GM19468 (cell line): ENCODE data around the gene SLC25A53.
A peak's percentile ranks its signal among the peaks of the same experiment; 100 is the strongest.

ENCODE experiments used
- ATAC-seq: cut with Tn5 transposase; IDR thresholded peaks from one replicate; pipeline ENCODE4 v1.9.1; 2021; ENCODE audit warnings: mild to moderate bottlenecking, moderate library complexity, moderate number of reproducible peaks; ENCODE audit not compliant: unreplicated experiment; ENCODE audit errors: extremely low read depth

Gene SLC25A53, protein sequence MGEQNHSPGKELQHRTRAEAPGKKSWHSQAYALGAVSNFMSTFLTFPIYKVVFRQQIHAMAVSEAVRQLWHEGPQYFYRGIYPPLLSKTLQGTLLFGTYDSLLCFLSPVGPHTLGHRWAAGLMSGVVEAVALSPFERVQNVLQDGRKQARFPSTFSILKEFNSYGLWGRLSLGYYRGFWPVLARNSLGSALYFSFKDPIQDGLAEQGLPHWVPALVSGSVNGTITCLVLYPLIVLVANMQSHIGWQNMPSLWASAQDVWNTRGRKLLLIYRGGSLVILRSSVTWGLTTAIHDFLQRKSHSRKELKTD

DNA sequence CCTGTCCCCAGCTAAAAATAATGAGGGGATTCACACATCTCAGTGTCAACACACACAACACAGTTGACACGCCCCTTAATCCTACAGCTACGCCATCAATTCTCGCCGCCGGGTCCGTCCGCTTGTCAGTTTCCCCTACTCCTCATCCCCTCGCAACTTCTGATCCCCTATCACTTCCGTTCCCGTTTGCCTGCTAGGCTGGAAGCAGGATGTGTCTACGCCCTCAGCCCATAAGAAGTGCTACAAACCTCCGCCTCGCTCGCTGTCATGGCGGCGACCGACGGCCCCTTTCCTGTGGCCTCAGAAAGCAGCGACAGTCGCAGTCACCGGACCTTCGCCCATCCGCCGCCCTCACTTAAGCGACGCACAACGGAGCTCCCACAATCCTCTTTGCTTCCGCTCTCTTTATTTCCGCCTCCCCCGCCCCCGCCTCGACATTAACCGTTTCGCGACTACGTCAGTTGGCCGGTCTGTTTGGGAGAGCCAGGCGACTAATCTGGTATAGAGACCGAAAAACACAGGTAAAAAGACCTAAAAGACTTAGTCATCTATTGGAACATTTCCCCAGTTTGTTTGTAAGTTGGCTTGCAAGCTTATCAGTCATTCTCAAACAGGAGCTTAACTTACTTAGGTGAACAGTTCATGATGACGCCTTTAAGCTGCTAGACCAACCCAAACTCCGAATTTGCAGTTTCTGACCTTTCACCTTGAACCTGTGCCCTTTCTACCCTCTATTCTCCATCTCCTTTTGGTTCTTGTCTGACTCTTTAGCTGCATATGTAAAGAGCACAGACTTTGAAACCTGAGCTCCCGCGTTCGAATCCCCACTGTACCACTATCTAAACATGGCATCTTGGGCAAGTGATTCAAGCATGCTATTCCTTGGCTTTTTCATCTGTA lies at the start of gene SLC25A53:
Gene SLC25A53, minus strand, starts transcription at position 380 of the 900 bp plus-strand sequence. CDS start 51,752 bp downstream, outside the sequence.
- peak; percentile 89 for ATAC-seq

DNA sequence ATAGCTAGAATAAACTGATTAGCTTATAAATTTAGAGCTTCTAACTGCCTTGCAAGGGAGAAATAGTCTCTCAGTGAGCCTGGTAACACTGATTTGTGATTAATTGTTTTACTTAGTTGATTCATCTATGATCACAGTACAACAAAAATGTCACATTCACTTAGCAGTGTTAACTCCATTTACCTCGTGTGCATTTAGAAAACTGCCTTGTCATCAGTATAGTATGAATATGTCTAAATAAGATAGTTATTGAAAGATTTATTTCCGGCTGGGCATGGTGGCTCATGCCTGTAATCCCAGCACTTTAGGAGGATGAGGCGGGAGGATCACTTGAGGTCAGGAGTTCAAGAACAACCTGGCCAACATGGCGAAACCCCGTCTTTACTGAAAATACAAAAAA lies 48.7 kb upstream of the SLC25A53 start:
- no peak for ATAC-seq

DNA sequence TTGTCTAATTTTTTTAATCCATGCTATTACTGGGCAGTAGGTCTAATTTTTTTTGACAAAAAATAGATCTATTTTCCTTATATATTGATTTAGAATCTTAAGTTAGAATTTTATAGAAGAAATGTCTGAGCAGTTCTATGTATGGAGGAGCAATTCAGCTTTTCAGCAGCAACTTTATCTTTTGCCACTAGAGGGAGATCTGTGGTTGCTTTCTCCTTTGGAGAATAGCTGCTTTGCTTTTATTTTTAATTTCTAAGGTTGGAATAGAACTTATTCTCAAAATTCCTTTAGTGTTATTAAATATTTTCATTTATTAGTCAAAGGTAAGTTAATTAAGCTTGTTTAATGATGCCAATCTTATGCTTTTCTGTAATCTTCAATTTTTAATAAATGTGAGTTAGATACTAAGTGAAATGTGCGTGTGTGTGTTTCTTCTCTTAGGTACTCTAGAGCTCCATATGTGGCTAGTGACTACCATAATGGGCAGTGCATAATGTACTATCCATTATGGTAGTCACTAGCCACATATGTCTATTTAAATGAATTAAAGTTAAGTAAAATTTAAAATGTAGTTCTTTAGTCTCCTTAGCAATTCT lies 38.8 kb upstream of the SLC25A53 start:
- ATAC-seq = no peak

DNA sequence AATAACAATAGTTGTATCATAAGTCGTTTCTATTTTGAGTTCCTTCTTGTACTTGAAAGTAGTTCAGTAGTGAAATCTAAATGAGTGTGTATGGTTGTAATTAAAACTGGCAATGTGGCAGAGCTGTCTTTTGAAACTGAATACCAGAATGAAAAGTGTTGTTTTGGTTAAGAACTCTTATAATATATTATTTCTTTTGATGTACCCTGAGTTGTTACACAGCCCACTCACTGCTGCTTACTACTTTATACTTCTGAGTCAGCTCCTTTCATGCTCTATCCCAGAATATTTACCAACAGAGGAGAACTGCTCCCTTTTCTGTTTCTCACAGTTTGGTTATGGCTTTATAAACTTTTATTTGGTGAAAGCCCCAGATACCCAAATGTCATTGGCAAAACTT lies 38.2 kb upstream of the SLC25A53 start:
- no peak for ATAC-seq

DNA sequence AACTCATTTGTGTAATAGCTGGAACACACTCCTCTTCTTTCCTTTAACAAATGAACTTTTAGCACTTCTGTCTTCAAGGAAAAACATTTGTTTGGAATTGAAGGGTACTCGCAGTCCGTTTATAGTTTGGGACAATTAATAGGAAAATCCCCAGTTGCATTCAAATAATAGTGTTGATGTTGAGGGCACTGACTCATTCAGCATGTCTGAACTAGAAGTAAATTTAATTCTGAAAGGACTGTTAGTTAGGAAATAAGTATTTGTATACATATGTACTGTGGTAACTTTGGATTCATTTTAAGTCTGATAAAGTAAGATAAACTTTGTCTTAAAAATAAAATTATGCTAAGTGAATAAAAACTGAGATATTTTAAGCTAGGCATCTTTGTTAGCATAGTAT lies 36.7 kb upstream of the SLC25A53 start:
- ATAC-seq = no peak

- ATAC-seq = no peak
Measured at GRCh38 chrX:104189837-104190236, 33.0 kb upstream of the SLC25A53 start.

DNA sequence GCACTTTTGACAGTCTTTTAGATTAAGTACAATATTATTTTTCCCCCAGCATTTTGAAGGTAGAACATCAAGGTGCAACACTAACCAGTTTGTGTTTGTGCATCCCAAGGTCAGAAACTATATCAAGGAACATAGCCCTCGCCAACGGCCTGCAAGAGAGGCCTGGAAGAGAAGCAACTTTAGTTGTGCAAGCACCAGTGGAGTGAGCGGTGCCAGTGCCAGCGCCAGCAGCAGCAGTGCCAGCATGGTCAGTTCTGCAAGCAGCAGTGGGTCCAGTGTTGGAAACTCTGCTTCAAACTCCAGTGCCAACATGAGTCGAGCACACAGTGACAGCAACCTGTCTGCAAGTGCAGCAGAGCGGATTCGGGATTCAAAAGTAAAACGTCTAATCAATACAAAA lies 31.1 kb upstream of the SLC25A53 start:
- ATAC-seq = no peak

DNA sequence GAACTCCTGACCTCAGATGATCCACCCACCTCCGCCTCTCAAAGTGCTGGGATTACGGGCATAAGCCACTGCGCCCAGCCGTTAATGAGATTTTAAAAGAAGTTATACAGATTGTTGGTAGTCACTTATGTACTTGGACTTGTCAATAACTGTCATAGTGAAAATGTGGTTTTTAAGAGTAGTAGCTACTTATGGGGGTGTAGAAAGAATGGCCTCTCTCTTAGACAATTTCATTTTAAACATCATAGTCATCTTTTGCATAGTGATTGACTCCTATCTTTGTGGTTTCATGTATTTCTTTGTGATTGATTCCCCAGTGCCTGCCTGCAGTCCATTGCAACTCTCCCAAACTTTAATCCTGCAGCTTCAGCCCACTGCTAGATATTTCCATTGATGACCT lies 26.9 kb upstream of the SLC25A53 start:
- ATAC-seq = no peak

GRCh38 chrX:104173841-104174240 lies 17.0 kb upstream of the SLC25A53 start:
- no peak for ATAC-seq

GRCh38 chrX:104172788-104173187 lies 16.0 kb upstream of the SLC25A53 start:
- no peak for ATAC-seq

GRCh38 chrX:104172121-104172520 lies 15.3 kb upstream of the SLC25A53 start:
- ATAC-seq = no peak

DNA sequence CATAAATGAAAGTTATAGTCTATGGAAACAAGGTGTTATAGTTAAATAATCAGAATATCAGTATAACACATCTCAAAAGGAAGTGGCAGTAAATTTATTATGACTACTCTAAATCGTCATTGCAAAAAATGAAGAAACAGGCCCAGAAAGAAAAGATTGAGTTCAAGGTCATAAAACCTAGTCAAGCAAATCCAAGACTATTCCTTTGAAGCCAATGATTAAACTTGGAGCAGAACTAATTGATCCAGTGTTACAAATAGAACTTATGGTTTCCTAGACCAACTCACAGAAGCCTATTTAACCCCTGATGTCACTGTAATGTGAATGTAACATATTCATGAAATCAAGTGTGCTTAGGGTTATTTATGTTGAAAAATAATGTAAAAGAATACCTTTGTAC lies 11.3 kb upstream of the SLC25A53 start:
- no peak for ATAC-seq

DNA sequence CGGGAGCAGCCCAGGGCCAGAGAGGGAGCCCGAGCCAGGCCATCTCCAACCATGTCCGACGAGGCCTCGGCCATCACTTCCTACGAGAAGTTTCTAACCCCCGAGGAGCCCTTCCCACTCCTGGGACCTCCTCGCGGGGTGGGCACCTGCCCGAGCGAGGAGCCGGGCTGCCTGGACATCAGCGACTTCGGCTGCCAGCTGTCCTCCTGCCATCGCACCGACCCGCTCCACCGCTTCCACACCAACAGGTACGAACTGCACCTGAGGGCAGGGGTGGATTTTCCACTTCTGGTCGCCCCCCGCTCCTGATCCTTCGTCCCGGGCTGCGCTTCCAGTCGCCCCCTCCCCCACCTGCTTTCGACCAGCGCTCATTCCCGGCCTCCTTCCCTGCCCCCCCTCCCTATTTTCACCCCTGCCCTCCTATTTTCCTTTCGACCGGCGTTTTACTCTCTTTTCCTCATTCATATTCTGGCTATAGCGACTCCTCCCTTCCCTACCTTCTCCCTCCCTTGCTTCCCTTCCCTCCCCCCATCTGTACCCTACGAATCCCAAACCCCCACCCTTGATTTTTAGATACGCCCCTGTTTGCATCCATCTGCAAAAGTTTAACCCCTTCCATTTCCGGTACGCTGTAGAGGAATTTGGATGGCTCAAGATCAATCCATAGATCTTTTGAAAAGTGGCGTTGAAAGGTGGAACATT lies 10.1 kb upstream of the SLC25A53 start:
- no peak for ATAC-seq

GRCh38 chrX:104165894-104166734 lies 9.3 kb upstream of the SLC25A53 start, which contains the start of gene FAM199X:
Gene FAM199X, plus strand, starts transcription at chrX:104166453. Its CDS starts 333 bp downstream, at chrX:104166786.
- peak; percentile 94 for ATAC-seq

- ATAC-seq = no peak
Measured at GRCh38 chrX:104151037-104151436, 5.8 kb downstream of the SLC25A53 start.

- ATAC-seq = no peak
Measured at GRCh38 chrX:104141087-104141760, 15.6 kb downstream of the SLC25A53 start.

GRCh38 chrX:104137496-104137895 lies 19.3 kb downstream of the SLC25A53 start:
- ATAC-seq = no peak

DNA sequence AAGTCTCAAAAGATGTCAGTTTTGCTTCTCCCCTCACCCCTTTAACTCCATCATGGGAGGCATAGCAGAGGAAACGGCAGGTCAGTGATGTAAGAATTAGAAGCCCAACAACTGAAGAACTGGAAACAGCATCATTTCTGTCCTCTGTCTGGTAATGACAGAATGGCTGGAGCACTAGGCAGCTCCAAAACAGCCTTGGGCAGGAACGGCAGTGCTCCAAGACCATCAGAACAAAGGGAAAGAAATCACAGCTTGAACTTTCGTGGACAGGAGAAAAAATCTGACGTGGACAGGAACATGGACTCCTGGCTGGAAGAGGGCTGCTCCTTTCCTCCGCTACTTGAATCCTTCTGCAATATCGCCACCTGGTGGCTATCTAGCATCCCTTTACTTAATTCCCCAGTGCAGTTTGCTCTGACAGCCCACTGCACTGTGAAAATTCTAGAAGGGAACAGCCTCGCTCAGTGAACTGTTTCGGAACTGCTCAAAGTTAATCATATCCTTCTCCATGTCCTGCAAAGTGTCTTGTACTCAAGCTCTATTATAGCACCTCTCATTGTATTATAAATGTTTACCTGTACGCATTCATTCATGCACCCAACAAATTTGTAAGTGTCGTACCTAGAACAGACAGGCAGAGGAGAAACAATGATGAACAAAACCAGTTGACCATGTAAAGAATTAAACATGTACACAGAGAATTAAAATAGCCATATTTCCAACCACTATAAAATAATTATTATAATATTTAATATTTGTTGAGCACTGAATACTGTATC lies 20.4 kb downstream of the SLC25A53 start:
- ATAC-seq = peak; percentile 87
